ENCODE results near the gene UBTD2. TPM values are rescaled to one million over a fixed set of nuclear protein-coding genes. Genes with fewer than 3 reads are reported as not detected.
"Not testable (repeated sequence)": the region's sequence is repeated elsewhere in the genome, so short reads cannot be mapped to it uniquely, and the experiment has no call there.

Gene UBTD2, protein sequence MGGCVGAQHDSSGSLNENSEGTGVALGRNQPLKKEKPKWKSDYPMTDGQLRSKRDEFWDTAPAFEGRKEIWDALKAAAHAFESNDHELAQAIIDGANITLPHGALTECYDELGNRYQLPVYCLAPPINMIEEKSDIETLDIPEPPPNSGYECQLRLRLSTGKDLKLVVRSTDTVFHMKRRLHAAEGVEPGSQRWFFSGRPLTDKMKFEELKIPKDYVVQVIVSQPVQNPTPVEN
- polyA plus RNA-seq (2013, experiment 1 of 2; ENCODE audit: insufficient read length), result 40.8 TPM
- polyA plus RNA-seq (2013, experiment 2 of 2; ENCODE audit: insufficient read length), result 43.7 TPM

GRCh38 chr5:172283020-172283861, at the start of gene UBTD2:
UBTD2 (minus strand) TSS chr5:172283764; CDS start chr5:172283665, 99 bp downstream.
- DNase-seq, result peak; percentile 86

DNA sequence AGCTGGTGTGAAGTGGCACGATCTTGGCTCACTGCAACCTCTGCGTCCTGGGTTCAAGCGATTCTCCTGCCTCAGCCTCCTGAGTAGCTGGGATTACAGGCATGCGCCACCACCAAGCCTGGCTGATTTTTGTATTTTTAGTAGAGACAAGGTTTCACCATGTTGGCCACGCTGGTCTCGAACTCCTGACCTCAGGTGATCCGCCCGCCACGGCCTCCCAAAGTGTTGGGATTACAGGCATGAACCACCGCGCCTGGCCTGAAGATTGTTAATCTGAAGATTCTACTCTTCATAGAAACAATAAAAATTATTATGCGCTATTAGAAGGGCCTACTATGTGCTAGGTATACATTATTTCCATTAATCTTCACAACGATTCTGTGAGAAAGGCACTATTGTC, 43.3 kb upstream of the UBTD2 start:
- not testable (repeated sequence) for DNase-seq

- DNase-seq, result no peak
These were observed 41.9 kb upstream of the UBTD2 start for GRCh38 chr5:172325452-172325851.

DNA sequence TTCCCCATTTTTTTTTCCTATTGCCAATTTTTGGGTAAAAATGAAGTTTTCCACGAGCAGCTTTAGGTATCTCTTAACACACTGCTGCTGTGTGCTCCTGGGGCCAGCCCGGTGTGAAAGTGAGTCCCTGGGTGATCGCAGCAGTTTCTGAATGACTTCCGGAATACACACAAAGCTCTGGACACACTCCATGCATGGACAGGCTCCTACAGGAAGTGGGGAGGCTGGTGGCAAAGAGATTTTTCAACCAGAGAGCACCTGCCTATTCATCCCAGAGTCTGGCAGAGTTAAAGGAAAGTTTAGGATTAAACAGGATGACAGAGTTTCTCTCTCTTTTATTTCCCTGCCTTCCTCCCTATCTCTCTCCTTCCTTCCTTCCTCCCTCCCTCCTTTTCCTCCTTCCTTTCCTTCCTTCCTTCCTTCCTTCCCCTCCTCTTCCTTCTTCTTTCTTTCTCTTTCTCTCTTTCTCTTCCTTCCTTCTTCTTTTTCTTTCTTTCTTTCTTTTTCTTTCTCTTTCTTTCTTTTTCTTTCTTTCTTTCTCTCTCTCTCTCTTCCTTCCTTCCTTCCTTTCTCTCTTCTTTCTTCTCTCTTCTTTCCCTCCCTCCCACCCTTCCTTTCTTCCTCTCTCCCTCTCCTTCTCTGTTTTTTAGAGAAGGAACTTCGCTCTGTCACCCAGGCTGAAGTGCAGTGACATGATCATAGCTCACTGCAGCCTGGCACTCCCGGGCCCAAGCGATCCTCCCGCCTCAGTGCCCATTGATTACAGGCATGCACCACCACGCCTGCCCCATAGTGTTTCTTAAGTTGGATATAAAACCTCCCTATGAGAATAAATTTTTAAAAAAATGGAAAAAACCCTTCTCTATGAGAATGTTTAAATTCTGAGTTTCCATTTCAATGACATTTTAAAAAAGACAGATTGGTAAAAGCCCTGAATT, 38.7 kb upstream of the UBTD2 start:
- no peak for DNase-seq

DNA sequence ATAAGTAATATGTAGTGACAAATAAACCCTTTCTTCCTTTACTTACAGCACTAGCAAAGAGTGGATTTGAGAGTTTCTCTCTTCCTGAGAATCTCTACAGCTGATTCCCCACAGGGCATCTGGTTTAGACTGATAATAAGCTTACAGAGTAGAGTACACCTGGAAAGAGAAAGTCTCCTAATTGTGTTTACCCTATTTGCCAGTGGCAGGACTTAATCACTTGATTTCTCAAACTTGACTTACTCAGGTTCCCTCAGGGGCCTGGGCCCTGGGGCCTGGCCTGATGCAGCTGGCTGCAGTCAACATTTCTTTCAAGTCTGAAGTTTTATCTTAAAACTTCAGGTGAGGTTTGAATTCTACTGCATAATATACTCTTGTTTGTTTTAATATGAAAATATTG, 38.0 kb upstream of the UBTD2 start:
- no peak for DNase-seq

- peak; percentile 15 for DNase-seq
These were observed 36.3 kb upstream of the UBTD2 start for GRCh38 chr5:172319708-172320441.

GRCh38 chr5:172315587-172316493, 32.3 kb upstream of the UBTD2 start:
- DNase-seq, result no peak

DNA sequence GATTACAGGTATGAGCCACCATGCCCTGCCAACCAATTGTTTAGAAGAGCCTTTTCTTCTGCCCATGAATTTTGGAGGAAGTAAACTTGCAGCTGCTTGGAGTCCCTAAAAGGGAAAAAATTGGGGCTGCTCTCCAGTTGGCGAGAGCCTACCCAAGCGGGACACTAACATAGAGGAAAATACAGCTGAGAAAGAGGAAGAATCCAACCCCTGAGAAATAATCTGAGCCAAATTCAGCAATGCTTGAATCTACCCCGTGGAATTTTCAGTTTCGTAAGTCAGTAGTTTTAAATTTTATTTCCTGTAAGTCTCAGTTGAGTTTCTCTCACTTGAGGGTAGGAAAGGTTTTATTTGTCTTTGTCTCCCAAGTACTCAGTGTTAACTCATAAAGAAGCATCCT, 30.4 kb upstream of the UBTD2 start:
- no peak for DNase-seq

DNA sequence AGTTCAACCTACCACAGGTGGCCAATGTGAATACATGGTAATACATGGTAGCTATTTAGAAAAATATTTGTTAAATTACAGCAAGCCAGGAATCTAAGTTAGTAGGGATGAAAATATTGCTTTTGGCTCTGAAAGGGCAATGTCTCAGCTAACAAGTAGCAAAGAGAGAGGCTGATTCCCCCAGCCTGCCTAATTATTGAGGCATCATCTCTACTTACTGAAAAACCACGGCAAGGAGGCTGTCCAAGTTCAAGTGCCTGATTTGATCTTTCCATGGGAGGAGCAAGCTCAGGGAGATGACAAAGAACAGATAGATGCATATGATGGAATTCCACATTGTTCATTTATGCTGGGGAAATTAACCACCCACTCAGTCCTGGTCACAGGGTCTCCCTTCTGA, 28.7 kb upstream of the UBTD2 start:
- DNase-seq, result peak; percentile 39

- no peak for DNase-seq
These were observed 28.0 kb upstream of the UBTD2 start for GRCh38 chr5:172311605-172312004.

GRCh38 chr5:172311026-172311425, 27.5 kb upstream of the UBTD2 start:
- no peak for DNase-seq

- no peak for DNase-seq
These were observed 21.8 kb upstream of the UBTD2 start for GRCh38 chr5:172305380-172305779.

GRCh38 chr5:172303572-172304335, 20.2 kb upstream of the UBTD2 start:
- DNase-seq, result no peak

DNA sequence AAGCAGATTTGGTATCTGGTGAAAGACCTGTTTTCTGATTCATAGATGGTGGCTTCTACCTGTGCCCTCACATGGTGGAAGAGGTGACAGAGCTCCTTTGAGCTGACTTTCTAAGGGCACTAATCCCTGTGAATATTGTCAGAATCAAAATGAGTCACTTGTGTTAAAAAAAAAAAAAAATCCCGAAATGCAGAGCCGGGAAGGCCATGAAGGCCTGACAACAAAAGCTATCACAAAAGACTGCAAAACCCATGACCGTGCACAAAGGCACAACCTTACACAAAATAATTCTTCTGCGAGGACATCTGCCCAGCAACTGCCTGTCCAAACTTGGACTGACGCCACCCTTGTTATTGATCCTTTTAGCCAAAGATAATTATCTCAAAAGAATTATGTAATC, 19.6 kb upstream of the UBTD2 start:
- DNase-seq, result no peak

DNA sequence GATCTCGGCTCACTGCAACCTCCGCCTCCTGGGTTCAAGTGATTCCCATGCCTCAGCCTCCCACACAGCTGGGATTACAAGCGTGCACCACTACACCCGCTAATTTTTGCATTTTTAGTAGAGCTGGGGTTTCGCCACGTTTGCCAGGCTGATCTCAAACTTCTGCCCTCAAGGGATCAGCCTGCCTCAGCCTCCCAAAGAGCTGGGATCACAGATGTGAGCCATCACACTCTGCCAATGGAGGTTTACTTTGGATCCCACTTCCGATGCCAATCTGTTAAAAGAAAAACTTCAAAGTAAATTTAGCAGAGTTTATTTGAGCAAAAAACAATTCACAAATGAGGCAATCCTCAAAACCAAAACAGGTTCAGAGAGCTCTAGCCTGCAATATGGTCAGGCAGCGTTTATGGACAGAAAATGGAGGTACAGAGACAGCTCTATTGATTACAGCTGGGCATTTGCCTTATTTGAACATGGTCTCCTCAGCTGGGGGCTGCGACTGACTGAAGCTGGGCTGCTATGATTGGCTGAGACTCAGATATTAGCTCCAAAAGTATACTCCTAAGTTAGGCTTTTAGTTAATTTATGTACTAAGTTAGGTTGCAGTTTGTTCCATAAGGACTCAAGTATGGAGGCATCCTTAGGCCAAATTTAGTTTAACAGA, 18.6 kb upstream of the UBTD2 start:
- no peak for DNase-seq

- DNase-seq, result no peak
These were observed 16.4 kb upstream of the UBTD2 start for GRCh38 chr5:172299916-172300439.

DNA sequence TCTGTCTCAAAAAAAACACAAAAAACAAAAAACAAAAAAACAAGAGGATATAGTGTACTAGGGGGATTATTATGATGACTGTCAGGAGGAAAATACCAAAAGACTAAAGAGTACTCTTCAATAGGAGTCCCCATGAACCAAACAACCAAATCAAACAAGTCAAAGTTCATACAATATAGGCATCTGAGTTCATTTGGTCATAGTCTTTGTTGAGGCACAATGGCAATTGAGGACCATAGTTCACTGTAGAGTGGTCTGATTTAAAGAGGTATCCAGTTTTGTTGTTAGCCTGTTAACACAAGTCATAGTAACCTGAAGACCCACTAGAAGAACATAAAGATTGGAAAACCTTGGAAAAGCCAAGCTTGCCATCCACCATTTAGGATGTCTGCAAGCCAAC, 11.3 kb upstream of the UBTD2 start:
- DNase-seq, result no peak

- no peak for DNase-seq
These were observed 10.3 kb upstream of the UBTD2 start for GRCh38 chr5:172293745-172294342.
